Fibroblast of skin of back (primary cell): ENCODE measurements around the gene ZC2HC1C.
"Not testable (repeated sequence)": the region's sequence is repeated elsewhere in the genome, so short reads cannot be mapped to it uniquely, and the experiment has no call there.

Experiments
- DNase-seq: peaks from one replicate; pipeline ENCODE4 v3.0.0-alpha.2; 2013

ZC2HC1C gene

DNA sequence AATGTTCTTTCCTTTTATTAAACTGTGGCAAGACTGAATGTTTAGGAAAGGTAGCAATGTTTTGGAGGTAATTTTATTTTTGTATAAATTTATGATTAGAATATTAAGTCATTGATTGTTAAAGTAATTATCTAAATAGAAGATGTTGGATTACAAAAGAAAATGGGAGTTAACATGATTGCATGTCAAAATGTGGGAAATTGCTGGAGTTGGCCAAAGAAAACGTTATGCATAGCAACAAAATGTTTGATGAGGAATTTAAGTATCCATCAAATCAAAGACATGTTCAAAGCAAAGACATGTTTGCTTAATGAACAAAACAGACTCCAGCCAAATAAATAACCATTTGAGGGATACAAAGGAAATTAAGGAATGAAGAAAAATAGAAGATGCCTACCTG lies 15.0 kb upstream of the ZC2HC1C start:
- DNase-seq, result no peak

GRCh38 chr14:75059642-75060041 lies 9.8 kb upstream of the ZC2HC1C start:
- DNase-seq, result peak; percentile 80

DNA sequence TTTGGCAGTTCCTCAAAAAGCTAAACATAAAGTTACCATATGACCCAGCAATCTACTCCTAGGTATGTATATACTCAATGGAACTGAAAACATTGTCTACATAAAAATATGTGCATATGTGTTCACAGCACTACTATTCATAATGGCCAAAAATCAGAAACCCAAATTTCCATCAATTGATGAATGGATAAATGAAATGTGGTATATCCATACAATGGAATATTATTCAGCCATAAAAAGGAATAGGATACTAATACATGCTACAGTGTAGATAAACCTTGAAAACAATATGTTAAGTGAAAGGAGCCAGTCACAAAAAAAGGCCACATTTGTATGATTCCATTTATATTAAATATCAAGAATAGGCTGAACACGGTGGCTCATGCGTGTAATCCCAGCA lies 9.0 kb upstream of the ZC2HC1C start:
- DNase-seq, result no peak

DNA sequence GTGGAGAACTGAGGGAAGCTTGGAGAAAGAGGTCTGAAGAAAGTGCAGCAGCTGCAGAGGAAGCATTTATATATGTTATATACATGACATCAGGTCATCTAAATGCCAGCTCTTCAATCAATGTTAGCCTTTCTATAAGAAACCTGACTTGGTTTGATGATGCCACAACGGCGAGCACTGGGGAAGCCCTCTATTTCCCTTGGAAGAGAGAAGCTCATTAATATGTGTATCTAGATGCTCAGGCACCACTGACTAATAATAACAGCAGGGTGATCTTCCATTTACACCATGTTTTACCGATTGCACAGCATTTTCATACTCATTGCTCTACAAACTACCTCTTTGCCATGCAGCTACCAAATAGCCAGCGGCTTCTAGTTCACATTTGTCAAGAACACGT lies 6.4 kb upstream of the ZC2HC1C start:
- DNase-seq, result no peak

DNA sequence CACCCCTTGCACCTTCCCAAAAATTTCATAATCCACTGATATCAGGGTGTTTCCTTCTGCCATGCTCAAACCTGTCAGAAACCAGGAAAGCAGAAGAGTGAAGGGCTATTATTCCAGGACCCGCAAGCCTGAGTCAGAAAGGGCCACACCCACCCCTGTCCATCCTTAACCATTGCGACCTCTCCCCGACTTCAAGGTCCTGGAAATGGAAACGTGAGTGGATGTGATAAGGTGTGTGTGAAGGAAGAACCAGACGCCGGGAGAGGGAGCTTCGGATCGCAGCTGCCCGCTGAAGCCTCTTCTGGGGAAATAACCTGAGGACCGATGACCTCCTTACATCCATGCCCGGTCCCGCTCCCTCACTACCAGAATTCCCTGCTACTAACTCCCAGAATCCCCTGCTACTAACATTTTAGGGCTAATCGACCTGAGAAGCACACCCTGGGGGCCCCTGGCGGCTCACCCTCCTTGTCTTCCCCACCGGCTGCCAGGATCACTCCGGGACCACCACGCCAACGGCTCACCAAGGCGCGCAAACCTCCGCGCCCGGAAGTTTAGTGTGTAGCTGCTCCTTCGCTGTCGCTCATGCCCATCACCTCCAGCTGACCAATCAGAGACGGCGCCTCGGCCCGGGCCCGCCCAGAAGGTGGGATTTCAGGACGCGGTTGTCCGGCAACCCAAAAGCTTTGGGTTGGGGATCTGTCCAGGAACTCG lies 5.8 kb upstream of the ZC2HC1C start, which contains the start of gene ACYP1:
ACYP1 (minus strand) TSS at position 534 of the 714 bp plus-strand sequence; CDS start at position 63, 471 bp downstream.
- DNase-seq, result peak; percentile 88

GRCh38 chr14:75064205-75064567 lies 5.3 kb upstream of the ZC2HC1C start:
- DNase-seq, result no peak

- no peak for DNase-seq
These were observed 2.8 kb upstream of the ZC2HC1C start for GRCh38 chr14:75066691-75067090.

DNA sequence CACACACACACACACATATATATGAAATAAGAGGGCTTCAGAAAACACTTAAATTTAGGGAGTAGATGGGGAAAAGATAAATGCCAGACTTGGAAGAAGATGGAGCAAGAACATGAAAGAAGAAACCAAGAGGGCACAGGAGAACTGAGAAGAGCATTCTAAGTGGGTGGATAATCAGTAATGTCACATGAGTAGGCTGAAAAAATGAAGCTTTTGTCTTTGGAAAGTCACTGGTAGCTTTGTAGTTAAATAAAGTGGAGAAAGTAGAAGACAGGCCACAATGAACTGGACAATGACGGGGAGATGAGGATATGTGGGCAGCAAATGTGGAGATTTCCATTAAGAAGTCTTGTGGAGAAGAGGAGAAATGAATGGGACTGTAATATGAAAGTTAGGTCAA lies 2.2 kb upstream of the ZC2HC1C start:
- DNase-seq, result no peak

GRCh38 chr14:75067765-75068164 lies 1.7 kb upstream of the ZC2HC1C start:
- not testable (repeated sequence) for DNase-seq

DNA sequence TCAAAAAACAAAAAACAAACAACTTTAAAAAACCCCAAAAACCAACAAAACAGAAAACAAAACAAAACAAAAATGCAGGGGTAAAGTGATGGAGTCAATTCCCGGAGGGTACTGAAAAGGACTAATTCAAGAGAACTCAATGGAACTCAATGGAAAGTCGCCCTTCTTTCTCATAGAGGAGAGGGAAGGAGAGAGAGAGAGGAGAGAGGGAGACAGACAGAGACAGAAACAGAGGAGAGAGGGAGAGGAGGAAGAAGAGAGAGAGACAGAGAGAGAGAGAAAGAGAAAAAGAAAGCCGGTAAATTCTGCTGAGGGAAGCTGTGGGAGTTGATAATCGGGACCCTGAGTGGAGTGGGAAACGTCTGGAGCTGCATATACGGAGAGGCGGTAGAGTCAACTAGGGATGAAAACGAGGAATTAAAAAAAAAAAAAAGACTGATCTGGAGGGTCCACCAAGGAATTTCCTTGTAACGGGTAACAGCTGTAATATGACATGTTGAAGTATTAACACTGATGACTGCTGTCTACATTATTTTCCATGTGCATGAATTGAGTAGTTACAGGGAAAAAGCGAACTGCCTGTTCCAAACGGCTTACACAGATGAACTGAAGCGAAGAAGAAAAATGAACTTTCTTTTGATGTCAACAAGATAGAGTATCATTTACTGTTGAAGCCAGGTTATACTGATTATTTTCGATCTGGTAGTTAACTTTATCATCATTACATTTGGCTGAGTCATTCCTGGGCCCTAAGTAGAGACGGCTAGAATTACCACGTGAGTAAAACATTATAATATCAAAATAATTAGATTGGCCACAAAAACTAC lies 934 bp upstream of the ZC2HC1C start:
- no peak for DNase-seq

DNA sequence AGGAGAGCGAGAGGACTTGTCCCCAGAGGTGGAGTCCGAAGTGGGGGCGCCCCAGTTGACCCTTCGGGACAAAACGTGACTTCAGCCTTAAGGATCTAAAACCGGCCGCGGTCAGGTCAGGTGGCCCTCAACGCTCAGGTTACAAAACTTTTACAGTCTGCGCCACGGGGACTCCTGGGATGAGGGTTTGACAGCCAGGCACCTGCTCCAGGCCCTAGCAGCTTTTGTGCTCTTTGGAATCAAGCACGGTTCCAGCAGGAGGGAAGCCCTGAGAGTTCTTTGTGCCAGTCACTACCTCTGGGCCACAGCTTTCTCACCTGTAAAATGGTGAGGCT lies 337 bp downstream of the ZC2HC1C start:
- no peak for DNase-seq

DNA sequence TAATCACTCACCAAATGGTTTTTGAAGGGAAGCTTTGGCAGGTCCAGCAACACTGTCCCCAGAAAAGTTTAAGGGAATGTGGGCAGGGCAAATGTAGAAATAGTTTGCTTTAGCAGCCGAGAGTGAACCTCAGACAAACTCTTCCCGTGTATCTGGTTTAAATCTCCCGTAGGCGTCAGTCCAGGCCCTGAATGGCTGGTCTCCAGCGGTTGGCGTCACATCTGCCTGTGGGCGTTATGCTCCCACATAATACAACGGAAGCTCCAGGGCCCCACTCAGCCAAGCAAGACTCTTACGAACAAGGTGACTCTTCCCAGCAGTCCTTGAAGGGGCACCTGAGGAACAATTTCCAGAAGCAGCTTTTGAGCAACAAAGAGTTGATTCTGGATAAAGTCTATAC lies 942 bp downstream of the ZC2HC1C start:
- DNase-seq, result no peak

DNA sequence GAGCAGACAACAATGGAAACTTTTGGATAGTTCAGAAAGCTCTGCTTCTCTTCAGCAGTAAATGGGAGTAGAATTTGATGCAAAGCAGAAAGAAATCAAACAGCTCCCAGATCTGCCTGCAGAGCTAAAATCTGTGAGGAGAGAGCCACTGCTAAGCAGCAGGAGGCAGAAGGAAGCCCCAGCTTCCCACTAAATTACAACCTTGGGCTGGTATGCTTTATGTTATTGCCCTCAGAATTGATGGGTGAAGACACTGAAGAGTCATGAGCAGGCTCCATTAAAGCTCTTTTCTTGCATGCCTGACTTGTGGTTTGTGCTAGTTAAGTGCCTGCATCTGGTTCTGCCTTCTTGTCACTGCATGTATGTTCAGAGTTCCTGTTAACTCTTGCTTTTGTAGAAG lies 8.4 kb downstream of the ZC2HC1C start:
- DNase-seq, result no peak

DNA sequence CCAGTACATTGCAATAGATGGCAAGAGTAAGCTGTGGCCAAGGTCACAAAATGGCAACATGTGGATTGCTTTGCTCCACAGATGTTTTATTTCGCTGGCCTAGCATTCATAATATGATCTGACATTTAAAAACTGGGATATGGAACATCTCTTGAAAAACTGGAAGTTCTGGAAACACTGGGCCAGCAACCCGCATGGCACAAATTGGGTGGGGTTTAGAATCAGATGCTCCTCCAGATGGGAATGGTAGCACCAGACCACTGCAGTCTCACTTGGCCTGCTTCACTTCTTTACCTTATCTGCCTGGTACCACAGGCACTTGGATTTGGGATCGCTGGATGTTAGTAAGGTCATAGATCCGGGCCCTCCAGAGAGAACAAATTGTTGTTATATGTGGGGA lies 10.1 kb downstream of the ZC2HC1C start:
- DNase-seq, result no peak

- no peak for DNase-seq
These were observed 12.3 kb downstream of the ZC2HC1C start for GRCh38 chr14:75081660-75082229.

GRCh38 chr14:75083271-75083670 lies 13.8 kb downstream of the ZC2HC1C start:
- no peak for DNase-seq

- no peak for DNase-seq
These were observed 15.1 kb downstream of the ZC2HC1C start for GRCh38 chr14:75084513-75084912.

DNA sequence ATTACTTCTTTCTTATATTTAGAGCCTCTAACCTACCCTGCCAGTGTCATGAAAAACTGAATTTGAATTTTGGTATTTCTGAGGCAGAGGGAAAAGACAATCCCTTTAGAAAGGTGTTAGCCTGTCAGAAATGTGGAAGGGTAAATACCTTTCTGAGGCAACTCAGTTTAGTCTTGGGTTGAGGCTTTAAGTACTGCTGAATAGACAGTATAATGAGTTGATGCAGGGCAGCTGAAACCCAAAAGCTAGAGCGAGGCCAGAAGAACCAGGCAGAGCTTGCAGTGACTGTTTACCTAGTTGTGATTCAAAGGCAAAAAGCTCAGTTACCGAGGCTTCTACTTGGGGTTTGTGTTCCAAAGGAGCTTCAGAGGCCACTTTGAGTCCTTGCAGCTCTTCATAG lies 18.7 kb downstream of the ZC2HC1C start:
- no peak for DNase-seq

GRCh38 chr14:75088566-75089373 lies 19.3 kb downstream of the ZC2HC1C start:
- DNase-seq, result peak; percentile 63

DNA sequence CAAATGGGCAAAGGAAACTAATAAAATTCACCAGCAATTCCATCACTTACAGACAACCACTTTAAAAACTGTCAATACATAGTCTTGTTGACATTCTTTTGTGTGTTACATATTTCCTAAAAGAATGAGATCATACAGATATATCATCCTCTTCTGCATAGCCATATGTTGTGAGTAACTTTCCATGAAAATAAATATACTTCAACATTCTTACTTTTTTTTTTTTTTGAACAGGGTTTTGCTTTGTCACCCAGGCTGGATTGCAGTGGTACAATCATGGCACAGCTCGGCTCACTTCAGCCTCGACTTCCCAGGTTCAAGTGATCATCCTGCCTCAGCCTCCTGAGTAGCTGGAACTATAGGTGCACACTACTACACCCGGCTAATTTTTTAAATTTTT lies 20.9 kb downstream of the ZC2HC1C start:
- peak; percentile 68 for DNase-seq

DNA sequence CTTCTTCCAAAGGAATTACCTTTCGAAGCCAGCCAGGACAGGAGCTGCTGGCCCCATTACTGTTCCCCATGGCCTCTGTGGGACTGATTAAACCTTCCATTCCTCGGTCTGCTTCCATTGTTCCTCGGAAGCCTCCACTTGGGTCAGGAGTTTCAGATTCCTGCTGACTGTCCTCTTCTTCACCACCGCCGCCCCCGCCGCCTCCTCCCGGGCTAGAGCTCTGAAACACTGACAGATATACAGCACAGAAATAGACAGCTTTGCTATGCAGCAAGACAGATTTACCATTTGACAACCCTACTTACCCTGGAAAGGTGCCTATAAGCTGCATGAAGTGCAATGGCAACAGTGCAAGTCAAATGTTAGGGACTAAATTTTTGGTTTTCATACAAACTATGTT lies 21.8 kb downstream of the ZC2HC1C start:
- no peak for DNase-seq

DNA sequence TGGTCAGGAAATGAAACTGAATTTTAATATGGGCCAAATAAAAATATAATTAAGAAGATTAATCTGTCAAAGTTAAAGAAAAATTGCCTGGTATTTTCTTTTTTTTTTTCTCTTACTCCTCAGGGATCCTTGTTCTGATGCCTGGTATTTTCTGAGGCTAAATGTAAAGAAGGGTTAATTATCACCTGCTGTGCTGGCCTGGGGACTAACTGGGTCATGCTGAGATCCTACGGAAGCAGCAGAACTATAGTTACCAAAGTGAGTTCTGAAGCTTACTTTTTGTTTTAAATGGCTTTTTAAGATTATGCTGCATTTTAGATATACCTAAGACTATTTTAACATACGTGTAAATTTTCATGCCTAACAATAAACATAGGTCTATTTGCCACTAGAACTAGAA lies 23.3 kb downstream of the ZC2HC1C start:
- no peak for DNase-seq

- DNase-seq, result peak; percentile 59
These were observed 25.5 kb downstream of the ZC2HC1C start for GRCh38 chr14:75094896-75095295.
